ENCODE data around the gene ACACA. TPM values are rescaled to one million over a fixed set of nuclear protein-coding genes. Genes with fewer than 3 reads are reported as not detected.
A peak's percentile ranks its signal among the peaks of the same experiment; 100 is the strongest.
"Not testable (repeated sequence)": the region's sequence is repeated elsewhere in the genome, so short reads cannot be mapped to it uniquely, and the experiment has no call there.

ACACA gene
- total RNA-seq, 1 experiment from 2014 or later: 41.7 TPM

DNA sequence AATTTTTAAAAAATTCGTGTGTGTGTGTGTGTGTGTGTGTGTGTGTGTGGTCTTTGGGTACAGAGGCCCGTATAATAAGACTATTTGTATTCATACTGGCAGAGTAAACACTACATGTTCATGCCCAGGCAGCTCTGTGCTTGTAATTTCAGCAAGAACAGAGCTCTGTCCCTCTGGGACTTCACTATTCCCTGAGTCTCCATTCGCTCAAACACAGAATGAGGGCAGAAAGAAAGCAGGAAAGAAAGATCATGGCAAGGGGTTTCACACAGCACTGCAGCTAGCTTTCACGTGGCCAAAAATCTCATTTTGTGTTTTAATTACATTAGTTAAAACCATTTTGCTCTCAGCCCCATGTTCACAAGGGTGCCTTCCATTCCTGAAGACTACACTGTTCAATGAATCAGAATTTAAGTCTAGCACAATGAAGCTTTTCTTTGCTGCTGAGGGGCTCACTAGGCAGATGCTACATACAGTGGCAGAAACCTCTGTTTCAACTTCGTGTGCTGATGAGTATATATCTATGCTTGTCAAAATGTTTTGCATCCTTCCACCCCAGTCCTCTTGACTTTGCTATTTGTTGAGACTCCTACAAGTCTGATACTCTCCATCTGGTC is 229.3 kb downstream of the ACACA start:
- no peak for DNase-seq (ENCODE audit: low spot score)

DNA sequence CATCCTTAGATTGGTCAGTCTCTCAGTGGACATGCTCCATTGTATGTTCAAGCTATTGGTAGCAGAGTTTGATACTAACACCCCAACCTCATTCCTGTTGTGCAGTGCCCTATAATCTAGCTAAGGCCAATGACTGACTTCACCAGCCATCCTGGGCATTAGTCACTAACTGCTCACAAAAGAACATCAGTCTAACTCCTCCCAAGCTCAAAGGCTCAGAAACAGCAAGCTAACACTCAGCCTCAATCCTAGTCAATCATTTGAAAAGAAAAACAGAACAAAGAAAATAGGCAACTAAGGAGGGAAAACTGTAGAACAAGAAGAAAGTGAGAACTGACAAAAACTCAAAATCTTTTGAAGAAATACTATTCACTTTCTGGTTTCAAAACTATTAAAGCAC is 229.9 kb downstream of the ACACA start:
- DNase-seq (ENCODE audit: low spot score): no peak

DNA sequence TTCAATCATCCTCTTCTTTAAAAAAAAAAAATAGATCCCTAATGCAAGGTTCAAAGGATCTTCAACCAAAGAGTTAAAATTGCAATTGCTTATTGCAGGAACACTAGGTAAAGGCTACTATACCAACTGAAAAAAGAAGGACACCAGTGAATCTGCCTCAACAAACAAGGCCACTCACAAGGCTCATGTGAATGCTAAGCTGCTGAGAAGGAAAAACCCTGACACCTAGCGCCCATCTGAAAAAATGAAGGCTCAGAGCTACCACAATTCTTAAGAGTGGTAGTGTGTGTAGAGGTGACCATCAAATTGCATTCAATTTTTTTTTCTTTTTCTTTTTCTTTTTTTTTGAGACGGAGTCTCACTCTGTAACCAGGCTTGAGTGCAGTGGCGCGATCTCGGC is 232.4 kb downstream of the ACACA start:
- no peak for DNase-seq (ENCODE audit: low spot score)

DNA sequence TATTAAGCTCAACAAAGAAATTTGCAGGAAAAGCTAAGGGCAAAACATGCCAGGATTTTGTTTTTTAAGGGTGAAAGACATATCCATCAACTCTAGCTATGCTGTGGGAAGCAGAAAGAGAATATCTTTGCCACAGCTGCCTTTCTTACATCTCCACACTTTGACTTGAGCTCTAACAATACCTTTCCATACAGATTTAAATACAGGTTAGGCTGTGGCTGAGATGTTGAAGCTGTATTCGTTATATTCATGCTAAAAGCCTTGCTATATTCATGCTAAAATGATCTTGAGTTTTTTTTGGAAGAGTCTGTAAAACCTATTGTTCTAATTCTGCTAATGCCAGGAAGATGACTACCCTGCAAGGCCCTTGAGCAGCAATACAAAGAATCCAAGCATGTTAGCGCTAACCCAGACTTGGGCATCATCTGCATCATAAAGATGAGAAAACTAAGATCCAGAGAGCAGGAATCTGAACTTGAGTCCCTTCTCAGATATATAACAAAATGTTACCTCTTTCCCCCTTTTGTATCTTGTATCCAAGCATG is 235.7 kb downstream of the ACACA start:
- DNase-seq (ENCODE audit: low spot score): no peak

DNA sequence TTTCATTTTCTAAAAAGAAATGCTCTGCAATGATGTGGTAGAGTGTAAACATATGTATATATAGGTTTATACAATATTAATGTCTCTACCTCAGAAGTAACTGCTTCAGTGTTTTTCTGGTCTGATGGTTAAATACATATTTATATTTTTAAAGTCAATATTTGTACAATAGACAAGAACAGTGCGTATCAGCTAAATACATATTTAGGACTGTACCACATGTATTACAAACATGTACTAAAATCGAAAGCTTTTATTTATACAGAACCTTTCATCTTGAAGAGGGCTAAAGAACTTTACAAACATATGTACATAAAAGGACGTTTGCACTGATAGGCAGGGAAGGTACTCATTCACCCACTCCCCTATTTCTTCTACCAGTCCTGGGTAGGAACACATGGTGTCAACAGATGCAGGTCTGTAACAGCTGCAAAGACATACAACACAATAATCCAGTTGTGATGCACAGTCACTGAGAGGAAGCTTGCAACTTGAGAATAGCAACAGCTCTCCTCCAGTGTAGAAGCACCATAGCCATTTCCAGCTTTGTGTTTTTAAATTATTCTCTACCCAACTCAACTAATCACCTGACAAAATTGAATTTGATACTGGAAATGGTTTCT is 237.8 kb downstream of the ACACA start:
- no peak for DNase-seq (ENCODE audit: low spot score)

DNA sequence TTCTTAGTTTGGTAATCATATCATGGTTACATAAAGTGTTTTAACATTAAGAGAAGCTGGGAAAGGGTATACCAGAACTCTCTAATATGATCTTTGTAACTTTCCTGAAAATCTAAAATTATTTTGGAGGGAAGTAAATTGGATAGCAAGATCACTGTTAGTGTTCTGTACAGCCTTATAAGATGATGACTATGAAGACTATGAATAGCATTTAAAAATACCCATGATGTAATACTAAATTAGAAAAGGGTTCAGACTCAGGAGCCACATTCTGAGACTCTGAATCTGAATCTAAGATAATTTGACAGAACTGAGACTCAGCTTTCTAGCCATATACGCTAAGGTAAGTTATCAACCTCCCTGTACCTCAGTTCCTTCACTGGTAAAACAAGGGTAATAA is 238.9 kb downstream of the ACACA start:
- DNase-seq (ENCODE audit: low spot score): no peak

DNA sequence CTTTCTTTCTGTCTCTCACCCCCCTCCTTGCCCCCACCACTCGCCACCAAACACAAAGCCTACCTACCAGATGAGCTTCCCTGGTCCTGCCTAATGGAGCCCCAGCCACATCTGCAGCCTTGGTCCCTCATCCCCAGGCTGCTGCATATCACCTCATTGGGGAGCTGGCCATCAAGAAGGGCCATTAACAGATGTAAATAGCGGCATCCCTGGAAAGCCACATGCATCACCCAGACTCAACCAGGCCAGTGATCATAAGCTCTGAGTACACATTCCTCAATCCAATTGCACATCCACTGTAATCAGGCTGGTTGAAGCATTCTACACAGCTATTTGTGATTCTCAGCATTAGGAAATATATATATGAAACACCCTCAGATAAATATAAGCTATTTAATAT is 242.6 kb downstream of the ACACA start:
- DNase-seq (ENCODE audit: low spot score): no peak

DNA sequence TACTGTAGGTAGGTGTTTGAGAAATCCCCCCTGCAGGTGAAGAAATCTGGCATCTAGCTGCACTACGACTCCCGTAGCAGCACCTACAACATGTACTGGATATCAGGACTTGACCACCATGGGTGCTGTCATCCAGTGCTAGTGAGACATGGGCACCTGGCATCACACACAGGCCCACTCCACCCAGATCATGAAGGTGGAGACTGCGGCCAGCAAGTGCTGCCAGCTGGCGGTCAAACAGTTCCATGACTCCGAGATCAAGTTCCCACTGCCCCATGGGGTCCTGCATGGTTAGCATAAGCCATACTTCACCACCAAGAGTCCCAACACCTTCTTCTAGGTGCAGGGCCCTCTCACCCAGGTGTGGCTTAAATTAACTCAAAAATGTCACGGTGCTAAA is 243.8 kb downstream of the ACACA start:
- no peak for DNase-seq (ENCODE audit: low spot score)

DNA sequence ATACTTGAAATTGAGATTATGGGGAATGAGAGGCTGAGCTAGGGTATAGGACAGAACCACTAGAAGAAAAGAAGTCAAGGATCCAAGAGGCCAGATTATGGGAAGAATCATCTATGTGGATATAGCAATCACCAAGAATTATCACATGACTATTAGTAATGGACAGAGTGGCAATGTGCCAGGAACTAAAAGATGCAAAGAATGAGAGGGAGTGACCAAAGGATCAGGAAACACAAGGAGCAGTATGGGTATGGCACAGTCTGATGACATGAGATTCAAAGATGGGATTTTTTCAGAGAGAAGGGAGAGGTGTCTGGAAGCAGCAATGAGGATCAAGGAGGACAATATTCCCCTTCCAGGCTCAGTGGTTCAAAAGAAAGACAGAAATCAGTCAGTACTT is 245.7 kb downstream of the ACACA start:
- peak; percentile 26 for DNase-seq (ENCODE audit: low spot score)

DNA sequence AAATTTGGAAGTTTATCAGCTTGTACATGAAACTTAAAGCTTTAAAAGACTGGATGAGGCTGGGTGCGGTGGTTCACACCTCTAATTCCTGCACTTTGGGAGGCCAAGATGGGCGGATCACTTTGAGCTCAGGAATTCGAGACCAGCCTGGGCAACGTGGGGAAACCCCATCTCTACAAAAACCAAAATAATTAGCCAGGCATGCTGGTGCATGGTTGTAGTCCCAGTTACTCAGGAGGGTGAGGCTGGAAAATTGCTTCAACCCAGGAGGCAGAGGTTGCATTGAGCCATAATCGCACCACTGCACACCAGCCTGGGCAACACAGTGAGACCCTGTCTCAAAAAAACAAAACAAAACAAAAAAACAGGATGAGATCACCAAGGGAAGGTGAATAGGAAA is 248.3 kb downstream of the ACACA start:
- DNase-seq (ENCODE audit: low spot score): no peak

DNA sequence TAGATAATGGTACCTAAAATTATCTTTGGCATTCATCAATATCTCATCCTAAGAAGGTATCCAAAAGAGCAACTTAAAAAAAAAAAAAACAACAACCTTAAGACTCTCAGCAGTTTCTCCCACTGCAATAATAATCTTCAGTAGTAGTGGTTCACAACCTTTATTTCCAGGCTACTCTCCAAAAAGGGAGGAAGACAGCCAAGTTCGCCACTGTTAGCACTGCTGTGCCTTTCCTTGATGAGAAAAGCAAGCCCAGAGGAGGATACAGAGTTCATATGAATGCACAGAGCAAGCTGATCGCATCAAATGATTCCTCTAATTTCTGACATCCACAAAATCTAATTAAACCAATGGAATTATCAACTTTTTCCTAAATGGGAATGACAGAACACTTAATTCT is 258.5 kb downstream of the ACACA start:
- DNase-seq (ENCODE audit: low spot score): no peak

DNA sequence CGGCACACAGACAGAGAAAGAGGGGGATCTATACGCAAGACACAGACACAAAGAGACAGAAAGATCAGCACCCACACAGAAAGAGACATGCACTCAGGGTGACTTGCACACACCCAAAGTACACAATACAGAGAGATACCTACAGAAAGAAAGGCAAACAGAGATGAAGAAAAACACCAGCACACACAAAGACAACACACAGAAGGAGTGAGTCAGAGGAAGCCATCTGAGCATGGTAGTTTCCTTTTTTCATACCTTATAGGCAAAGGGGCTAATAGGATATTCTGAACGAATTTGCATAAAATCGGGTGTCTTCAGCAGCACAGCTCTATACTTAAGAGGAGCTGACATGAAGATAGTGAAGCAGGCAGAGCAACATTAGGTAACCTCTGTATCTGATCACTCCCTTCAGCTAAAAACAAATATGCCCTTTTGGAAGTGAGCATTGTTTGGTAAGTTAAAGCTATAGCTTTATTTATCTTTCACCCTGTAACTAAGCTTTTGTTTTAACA is 259.3 kb downstream of the ACACA start:
- peak; percentile 8 for DNase-seq (ENCODE audit: low spot score)

DNA sequence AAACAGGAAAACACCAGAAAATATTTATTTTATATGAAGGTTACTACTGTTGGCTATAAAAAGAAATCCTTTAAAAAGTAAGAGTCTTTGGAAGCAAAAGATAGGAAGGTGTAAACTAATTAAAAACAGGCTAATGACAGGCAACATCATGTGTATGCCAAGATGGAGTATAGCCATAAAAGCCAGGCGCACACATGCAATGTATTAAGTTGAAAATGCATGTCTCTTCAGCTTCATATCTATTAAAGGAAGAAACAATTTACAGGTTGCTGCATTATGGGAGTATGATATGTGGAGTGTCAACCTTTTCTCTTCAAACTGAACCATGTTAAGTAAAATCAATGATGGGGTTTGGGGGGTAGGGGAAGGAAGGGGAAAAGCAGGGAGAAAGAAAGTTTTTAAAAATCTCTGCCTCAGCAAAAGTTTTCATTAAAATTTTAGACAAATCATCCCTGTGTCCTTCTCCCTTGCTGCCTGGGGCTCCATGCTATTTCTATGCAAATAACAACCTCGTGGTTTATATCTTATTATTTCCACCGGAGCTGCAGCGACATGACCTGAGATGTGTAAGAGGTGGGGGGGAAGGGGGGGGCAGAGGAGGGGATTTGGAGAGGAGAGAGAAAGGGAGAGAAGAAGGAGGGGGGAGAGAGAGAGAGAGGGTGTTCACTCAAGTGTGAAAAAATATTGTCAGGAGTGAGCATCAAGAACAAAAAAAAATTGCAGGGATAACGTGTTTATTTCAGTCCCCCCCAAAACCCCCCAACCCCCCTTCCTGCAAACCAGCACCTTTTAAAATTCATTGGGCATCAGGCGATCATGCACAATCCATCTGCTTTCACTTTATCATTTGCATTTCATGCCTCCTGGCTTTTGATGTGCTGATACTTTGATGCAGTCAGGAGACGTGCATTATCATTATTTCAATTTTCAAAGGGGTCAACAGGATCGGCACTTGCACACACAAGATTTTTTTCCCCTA is 260.3 kb downstream of the ACACA start:
- no peak for DNase-seq (ENCODE audit: low spot score)

DNA sequence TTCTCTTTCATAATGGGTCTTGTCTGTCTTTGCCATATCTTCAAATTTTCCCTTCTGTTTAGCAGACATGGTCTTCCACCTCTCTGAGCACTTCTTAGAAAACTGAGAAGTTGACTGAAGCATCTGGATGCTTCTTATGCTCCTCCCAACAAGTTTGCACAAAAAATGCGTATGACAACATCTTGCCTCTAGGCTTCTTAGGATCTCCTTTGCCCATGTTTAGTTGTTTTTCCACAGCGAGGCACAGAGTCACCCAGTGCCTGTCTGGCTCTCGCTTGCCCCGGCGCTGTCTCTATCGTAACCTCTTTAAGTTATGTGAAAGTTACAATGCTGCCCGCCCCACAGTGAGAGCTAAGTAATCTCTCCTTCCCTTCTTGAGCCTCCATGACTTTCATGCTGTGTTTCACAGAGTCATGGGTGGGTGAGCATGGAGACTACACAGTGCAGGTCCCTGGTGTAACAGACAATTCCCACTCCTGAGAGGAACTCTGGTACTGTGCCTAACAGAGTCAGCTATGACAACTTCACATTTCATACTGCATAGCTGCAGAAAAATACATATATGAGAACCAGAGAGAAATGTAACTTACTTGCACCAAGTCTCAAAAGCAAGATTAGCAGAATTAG is 262.4 kb downstream of the ACACA start:
- DNase-seq (ENCODE audit: low spot score): no peak

DNA sequence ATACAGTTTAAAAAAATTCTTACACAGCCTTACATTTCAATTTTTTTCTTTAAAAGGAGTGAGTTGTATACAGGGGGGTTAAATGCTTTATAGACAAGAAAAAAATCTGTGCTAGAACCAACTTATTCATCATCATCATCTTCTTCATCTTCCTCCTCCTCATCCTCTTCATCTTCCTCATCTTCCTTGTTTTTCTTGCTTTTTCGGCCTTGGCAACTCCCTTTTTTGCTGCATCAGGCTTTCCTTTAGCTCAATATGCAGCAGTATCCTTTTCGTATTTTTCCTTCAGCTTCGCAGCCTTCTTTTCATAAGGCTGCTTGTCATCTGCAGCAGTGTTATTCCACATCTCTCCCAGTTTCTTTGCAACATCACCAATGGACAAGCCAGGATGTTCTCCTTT is 263.1 kb downstream of the ACACA start:
- DNase-seq (ENCODE audit: low spot score): not testable (repeated sequence)

DNA sequence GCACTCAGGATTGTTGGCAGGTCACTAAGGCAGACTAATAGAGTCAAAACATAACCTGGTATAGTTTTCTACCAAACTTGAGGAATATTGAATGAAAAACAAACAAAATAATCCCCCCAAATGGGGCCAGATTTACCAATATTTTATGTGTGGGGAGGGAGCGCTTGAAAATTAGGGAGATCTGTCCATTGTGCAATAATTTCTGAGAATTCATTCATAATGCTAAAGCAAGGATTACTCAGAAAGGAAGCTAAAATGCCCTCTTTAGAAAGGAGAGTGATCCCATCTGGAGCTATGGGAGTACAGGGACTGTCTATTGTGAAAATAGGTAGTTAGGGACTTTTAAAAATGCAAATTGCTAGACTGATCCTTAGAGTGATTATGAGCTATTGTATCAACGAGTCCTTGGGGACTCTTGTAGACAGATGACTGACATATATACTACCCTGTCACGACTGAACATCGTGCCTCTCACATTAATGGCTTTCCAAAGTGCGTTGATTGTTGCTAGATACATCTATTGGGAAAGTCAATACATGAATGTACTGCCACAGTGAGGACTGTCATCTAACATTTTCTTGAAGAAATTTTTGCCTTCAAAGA is 264.2 kb downstream of the ACACA start:
- DNase-seq (ENCODE audit: low spot score): no peak

DNA sequence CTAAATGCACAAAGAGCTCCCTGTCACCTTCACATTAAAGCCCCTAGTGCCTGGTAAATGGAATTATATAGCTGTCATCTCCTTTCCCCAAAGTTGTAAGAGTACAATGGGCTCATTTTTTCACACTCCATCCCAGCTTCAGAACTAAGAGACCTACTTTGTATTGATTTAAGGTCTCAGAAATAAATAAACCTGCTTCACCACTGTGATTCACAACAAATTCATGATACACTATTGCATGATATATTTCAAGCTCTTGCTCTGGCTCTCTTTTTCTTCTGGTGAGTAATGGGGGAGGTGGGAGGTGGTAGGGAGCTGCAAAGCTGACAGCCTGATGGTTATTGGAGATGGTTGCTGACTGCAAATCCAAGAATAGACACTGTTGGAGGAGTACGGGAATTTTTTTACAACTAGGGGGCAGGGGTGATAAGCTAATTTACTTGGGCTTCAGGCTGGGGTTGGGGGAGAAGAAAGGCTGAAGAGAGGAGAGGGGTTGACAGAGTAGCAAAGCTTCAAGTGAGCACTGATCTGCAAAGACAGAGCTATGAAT is 268.0 kb downstream of the ACACA start:
- no peak for DNase-seq (ENCODE audit: low spot score)

DNA sequence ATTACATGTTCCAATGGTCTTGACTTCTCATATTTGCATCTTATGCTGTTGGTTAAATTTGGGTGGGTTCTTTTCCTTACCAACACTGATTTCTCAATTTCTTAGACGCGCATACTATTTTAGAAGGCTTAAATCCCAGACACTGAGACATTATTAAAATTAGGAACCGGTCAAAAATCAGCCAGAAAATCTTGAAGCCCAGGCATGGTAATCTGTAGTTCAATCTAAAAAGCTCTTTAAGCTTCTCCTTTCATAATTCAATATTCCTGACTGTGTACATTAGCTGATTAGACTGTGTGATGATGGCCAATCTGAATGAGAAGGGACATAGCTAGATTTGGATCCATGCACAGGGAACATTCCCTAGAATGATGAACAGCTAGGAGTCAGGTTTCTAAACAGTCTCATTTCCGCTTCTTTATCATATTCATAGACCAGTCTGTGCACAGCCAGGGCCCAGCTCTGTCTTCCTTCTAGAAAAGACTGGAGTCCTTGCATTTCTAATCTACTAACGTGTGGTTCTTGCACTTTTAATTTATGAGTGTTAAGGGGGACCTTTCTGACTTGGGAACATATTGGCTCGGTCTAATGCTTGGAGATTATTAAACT is 268.6 kb downstream of the ACACA start:
- DNase-seq (ENCODE audit: low spot score): no peak

DNA sequence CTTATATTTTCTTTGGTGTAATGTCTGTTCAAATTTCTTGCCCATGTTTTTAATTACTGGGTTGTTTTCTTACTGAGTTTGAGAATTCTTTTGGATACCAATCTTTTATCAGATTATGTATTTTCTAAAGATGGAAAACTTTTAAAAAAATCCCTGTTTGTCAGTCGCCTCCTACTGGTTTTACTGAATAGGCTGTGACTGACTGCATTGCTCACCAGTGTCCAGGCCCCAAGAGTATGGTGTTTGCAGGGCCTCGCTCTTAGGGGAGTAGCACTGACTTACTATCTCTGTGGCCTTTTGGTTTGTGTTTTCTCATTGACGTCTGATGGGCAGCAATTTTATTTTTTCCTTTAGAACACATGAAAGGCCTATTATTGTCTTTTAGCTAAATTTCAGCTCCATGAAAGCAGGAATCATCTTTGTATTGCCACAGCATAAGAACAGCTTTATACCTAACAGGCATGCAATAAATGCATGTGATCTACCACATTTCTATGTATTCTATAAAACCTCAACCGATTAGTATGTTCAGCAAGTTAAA is 269.5 kb downstream of the ACACA start:
- no peak for DNase-seq (ENCODE audit: low spot score)

DNA sequence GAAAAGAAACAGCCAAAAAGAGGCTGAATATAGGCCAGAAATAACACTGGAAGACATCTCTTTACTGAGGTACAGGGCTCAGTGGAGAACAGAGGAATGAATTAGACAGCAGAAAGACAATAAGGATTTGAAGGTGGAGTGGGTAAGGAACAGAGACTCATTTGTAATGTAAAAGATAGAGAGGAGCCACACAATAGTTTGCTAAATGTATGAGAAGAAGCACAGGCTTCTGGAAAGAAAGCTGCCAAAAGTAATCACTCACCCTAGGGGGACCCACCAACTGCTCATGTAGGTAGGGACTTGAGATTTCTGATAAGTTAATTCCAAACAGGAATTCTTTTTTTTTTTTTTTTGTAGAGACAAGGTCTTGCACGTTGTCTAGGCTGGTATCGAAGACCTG is 271.1 kb downstream of the ACACA start:
- DNase-seq (ENCODE audit: low spot score): no peak

All from A172 (cell line).